GM21528 (cell line): ENCODE measurements around the gene NCF4.

ENCODE experiments used
- ATAC-seq: cut with Tn5 transposase; IDR thresholded peaks from one replicate; pipeline ENCODE4 v1.9.1; 2021; ENCODE audit warnings: mild to moderate bottlenecking, moderate library complexity; ENCODE audit not compliant: unreplicated experiment, low FRiP score

NCF4 gene

DNA sequence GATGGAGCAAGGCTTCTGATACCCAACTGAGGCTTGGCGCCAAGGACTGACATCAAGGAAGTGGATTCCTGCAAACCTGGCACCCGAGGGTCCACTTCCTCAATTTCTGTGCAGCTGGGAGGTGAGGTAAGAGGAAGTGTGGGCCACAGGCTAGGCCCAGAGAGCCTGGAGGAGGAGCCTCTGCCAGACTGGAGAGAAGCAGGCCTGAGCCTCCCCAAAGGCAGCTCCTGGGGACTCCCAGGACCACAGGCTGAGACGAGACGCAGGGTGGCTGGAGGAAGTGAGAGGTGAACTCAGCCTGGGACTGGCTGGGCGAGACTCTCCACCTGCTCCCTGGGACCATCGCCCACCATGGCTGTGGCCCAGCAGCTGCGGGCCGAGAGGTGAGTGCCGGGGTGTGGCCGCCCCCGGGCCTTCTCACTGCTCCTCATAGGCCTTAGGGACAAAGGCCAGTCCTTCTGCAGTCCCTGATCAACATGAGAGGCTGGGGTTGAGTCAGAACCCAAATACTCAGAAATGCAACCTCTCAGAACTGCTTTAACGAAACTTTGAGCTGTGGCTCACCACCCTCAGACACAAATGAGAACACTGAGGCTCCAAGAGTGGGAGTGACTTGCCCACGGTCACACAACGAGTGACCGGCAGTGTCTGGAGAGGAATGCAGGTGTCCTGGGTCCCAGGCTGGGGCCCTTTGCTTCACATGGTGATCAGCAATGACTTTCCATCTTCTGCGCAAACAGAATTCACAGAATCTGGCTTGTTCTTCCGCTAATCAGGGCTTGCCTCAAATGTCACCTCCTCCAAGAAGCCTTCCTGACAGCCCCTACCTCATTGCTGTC, at the start of gene NCF4:
NCF4 (plus strand) TSS at position 186 of the 839 bp plus-strand sequence; CDS start at position 352, 166 bp downstream.
- peak; percentile 68 for ATAC-seq

DNA sequence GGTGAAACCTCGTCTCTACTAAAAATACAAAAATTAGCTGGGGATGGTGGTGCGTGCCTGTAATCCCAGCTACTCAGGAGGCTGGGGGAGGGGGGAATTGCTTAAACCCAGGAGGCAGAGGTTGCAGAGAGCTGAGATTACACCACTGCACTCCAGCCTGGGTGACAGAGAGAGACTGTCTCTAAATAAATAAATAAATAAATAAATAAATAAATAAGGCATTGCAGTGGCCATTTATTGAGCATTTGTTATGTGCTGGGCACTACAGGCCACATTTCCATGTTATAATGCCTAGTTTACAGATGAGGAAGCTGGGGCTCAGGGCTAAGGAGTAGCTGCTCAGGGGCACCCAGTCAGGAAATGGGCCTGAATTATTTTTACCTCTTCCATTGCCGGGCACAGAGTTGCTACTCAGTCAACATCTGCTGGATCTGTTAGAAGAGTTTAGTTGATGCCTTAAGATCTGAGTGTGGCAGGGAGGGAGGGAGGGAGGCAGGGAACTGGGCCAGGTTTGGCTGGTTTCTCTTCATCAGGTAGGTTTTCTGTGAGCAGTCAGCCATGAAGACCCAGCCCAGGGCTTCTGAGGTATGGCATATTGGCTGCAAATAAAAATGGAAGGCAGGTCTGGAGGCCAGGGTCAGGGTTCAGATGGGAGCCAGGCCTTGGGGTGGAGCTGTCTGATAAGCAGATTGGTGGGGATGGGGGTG, 49.6 kb upstream of the NCF4 start:
- no peak for ATAC-seq

DNA sequence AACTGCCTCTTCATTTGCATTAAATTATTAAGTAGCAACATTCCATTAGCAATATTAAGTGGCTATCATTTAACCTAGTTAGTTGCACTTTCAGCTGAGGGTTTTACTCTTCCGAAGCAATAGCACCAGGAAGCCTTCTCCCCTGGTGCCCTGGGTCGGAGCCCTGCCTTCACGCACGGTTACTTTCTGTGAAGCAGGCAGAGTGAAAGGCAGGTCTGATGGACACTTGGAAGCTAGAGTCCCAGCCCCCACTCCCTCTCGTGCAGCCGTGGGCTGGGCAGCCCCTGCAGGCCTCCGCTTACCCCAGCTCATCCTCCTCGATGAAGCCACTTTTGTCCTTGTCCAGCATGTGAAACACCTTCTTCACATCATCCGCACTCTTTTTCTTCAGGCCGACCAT, 46.0 kb upstream of the NCF4 start:
- no peak for ATAC-seq

DNA sequence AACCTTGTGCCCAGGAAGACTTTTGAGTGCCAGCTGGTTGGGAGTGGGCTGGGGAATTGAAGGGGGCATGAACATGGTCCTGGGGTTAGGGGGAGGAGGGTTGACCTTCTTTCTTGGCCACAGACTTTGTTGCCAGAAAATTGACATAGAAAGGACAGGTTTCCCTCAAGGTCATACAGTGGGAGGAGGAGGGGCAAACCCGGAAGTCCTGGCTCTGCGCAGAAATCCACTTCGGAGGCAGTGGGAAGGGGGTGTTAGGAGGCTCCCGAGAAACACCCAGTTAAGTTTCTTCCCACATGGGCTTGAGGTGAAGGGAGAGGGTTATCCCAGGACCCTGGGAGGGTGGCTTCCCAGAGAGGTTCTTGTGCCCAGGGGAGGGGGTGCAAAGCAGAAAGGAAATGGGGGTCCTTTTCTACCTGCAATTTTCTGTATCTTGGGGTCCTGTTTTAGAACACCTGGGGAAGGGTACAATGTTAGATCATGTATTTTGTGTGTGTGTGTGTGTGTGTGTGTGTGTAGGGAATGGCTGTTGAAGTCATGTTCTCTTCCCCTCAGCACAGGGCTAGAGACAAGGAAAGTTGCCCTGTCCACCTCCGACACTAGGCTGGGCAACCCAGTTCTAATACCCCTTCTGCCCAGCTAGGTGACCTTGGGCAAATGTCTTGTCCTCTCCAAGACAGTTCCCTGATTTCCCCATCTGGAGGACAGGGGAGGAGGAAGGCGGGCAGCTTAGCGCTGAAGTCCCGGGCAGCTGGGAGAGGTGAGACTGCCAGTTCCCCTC, 45.1 kb upstream of the NCF4 start:
- no peak for ATAC-seq

DNA sequence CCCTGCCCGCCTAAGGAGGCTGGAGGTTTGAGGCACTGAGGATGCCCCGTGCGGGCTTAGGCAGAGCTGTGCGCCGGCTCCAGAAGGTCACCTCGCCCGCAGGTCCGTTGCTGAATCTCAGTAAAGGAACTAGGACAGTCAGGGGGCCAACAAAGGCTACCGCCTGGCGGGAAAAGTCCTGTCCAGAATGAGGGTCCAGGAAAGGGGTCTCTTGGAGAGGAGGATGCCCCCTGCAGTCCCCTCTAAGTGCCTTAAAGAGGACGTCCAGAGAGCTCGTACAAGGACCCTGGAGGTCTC, 44.5 kb upstream of the NCF4 start:
- ATAC-seq, result no peak

DNA sequence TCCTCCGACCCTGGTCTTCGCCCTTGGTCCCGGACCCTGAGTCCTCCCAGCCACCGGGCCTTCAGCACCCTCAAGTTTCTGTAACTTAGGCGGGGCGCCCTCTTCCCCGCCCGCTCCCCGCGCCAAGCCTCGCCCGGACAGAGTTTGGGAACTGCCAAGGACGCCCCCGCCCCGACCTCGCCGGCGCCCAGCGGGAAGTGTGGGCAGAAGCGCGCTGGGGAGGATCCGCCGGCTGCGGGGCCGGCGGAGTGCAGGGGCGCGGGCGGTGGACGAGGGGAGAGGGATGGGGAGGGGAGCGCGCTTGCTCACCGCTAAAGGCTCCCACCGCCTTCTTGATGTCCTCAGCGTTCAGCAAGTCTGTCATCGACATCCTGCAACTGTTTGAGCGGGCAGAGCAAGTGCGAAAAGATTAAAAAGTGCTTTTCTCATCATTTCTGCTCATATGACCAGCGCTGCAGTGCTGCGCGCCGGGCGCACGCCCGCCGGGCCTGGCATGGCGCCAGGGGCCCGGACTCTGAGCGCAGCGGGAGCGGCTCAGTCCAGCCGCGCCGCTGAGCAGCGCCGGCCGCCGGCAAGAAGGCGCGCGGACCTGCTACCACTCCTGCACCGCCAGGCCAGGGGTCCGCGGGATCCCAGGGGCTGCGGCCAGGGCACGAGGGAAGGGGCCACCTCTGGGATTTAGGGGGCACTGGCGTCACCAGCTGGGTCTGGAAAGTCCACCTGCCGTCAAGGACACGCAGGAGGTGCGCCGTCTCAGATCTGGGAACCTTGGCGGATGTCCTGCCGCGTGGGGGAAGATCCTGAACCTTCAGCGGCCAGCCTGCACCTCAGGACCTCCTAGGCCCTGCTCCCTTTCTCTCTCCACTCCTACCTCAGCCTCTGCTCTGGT, 43.9 kb upstream of the NCF4 start, which contains the start of gene PVALB:
PVALB (minus strand) TSS at position 400 of the 889 bp plus-strand sequence; CDS start at position 370, 30 bp downstream.
- no peak for ATAC-seq

DNA sequence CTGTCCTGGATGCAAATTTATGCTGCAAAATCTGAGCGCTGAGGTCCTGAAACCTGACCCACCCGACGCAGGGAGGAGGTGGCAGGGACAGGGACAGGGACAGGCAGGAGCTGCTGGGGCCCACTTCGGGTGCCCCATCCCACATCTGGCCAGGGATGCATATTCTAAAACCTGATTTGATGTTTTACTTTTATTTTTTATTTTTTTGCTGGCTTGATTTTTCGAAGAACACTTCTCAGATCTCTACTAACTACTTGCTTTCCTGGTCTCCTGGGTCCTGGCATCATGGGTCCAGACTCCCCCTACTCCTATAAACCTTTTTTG, 43.3 kb upstream of the NCF4 start:
- no peak for ATAC-seq

DNA sequence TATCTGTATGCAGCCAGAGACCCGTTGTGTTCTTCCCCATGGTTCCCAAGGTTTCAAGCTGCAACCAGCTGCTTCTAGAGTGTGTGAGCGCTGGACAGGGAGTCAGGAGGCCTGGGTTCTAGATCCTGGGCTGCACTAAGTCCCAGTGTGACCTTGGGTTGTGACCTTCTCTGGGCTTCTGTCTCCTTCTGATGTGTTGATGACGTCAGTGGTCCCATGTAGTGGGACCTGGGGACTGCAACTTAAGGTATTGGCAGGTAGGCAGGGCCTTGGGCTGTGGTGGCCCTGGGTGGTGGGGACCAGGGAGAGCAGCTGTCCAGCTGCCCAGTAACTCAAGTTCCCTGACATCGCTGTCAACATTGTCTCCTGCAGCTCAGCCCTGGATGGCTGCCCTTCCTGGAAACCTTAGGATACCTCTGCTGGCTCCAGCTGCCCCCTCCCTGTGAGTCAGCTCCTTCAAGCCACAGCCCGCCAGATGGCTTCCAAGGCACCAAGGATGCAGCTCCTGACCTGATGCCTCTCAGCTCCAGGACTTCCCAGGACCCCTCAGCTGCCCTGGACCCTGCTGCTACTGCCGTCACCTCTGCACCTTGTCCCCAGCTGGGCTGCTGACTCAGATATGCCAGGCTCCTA, 42.7 kb upstream of the NCF4 start:
- ATAC-seq, result no peak

DNA sequence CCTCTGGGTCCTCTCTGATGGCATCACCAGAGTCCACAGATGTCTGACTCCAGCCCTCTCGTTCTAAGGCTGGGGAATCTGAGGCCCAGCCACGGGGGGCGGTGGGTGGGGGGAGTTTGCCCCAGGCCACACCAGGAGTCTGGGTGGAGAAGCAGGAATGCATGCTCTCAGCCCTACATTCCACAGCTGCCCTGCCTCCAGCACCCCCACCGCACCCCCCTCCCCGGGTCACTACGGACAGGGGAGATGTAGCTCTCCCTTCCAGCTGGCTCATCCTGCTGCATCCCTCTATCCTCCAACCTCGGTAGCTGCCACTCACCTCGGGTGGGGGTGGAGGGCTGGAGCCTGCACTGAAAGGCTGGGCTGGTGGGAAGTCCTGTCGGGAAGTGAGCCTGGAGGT, 41.7 kb upstream of the NCF4 start:
- ATAC-seq, result no peak

DNA sequence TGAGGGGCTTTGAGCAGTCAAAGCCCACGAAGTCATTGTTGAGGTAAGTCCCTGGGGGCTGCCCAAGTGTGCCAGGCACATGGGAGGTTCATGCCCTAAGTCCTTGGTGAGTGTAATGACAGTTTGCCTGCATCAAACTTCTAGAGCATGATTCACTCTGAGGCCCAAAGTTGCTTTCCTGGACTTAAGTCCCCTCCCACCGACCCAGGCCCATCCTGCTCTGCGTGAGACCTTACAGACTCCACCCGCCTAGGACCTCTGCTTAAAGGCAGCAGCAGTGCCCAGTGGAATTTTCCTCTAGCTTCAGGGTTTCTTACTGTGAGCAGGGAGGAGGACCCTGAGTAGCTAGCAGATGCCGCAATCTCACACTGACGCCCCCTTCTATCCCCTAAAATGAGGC, 38.2 kb upstream of the NCF4 start:
- no peak for ATAC-seq

DNA sequence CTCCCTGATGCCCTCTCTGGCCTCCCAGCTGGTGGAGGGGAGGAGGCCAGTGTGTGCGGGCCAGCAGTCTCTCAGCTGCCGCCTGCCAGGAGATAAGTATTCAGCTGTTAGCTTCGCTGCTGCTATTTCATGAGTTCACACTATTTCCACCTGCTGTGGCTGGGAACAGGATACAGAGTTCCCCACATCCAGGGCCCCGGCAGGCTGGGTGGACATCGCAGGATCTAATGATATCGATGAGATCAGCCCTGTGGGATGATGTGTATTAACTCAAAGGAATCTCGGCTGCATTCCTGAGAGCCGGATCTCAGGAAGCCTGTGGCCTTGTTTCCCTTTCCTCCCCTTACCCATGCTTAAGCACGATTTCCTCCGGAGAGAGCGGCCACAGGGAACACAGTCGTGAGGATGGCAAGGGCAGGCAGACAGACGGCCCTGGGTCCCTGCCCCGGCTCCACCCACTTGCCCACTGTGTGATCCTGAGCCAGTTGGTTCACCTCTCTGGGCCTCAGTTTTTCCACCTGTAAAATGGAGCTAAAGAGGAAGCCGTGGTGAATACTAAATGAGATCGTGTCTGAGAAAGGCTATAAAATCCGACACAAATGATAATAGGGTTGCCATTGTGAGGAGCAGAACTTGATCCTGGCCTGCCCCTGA, 37.5 kb upstream of the NCF4 start:
- no peak for ATAC-seq

DNA sequence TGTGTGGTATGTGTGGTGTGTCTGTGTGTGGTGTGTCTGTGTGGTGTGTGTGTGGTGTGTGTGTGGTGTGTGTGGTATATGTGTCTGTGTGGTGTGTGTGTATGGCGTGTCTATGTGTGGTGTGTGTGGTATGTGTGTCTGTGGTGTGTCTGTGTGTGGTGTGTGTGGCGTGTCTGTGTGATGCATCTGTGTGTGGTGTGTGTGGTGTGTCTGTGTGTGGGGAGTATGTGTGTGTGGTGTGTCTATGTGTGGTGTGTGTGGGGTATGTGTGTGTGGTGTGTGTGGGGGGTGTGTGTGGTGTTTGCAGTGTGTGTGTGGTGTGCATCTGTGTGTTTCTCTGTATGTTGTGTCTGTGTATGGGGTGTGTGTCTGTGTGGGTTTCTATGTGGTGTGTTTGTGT, 36.2 kb upstream of the NCF4 start:
- ATAC-seq, result no peak

DNA sequence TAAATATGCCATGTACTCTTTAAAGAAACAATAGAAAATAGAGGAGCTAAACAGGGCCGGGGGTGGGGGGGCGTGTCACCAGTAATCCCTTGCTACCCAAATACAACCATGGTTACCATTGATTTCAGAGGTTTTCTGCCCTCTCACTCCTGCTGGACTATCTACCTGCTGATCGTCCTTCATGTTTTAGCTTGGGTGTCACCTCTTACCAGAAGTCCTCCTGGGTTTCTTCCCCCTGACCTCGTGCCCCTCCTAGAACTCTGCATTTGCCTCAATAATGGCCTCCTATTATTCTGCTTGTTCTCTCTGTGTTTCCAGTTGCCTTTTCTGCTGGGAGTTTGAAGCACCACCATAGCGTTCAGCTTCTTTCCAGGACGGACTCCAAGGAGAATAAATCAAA, 34.5 kb upstream of the NCF4 start:
- no peak for ATAC-seq

DNA sequence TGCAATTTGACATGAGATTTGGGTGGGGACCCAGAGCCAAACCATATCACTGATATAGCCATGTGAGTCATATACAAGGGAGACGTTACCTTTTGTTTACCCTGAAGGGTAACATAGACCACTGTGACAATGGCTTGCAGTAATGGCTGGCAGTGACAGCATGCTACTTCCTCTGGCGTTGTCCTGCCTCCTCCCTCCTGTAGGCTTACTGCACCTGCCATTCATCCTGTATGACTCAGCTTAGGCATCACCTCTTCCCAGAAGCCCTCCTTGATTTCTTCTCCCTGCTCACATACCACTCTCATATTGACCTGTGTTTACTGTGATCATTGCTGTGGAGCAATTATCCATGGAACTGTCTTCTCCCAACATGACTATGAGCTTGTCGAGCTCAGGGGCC, 32.0 kb upstream of the NCF4 start:
- ATAC-seq, result no peak

DNA sequence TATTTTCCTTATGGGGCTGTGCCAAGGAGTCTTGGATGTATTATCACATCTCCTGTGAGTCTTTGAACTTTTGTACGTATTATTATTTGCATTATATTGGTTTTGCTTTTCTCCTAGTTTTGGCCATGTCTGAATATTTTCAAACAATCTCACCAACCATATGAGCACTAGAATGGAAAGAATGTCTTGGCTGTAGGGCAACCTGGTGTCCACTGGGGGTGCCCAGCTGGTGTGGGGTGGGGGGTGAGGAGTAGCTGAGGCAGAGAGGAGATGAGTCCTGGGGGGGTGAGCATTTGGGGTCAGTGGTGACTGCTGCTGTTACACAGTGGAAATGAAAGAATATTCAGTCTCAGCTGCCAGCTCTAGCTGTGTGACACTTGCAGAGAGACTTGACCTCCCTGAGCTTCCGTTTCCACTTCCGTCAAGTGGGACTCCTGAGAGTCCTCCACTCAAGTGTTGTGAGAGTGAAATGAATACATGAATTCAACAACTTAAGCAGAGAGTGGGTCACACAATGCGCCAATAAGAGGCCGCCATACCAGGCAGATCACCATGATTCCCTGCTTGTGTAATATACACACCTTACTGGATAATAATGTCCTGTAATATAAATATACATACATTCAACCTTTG, 31.3 kb upstream of the NCF4 start:
- no peak for ATAC-seq

DNA sequence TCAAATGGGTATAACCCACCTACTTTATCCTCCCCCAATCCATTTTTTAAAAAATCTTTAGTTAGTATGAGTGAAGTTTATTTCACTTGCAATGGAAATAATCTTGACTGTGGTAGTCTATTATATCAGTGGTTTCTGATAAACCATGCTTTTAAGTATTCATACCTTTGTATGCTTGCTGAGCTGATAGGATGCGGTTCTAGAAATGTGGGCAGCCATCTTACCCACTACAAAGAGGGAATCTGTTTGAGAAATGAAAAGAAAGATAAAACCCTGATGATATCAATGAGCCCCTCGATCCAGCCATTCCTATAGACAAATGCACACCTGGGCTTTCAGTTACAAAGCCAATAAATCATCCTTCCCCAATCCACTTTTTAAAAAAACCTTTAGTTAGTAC, 30.2 kb upstream of the NCF4 start:
- ATAC-seq, result no peak

DNA sequence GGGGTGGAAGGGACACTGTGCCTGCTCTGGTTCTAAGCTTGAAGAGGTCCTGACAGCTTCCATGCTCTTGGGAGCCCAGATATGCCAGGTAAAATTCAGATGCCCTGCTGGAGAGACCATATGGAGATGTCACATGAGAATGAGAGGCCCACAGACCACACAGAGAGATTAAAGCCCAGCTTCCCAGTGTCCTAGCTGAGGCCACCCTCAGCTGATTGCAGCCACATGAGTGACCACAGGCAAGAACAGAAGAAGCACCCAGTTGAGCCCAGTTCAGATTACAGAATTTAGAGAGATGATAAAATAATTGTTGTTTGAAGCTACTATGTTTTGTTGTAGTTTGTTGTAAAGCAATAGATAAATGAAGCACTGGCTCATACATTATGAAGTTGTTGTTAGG, 29.6 kb upstream of the NCF4 start:
- ATAC-seq, result no peak

DNA sequence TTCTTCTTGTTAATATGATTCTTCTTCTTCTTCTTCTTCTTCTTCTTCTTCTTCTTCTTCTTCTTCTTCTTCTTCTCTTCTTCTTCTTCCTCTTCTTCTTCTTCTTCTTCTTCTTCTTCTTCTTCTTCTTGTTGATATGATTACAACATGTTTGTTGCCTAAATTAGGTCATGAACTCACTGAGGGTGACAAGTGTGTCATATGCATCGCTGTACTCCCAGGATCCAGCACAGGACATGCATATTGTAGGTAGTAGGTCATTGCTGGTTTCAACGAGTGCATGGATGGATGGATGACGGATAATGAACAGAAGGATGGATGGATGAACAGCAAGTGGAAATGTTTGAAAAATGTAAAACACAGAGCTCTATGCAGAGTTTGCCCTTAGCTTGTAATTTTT, 29.1 kb upstream of the NCF4 start:
- no peak for ATAC-seq

DNA sequence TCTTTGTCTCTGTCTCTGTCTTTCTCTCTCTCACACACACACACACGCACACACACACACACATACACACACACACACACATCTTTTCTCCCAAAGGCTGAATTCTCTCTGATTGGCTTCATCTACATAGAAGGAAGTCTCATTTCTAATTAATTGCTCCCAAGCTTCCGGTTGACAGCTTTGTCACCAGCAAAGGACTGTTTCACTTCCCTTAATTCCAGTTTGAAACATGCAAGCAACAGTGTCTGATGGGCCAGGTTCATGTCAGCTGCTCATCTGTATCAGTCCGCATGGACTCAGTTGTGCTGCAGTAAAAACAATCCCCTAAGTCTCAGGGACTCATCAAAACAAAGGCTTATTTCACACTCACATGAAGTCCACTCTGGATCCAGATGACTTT, 27.7 kb upstream of the NCF4 start:
- ATAC-seq, result no peak
